Astrocyte (in vitro differentiated cells and primary cell): ENCODE data around the gene PODN.

Experiments used
- CTCF ChIP-seq: IDR thresholded peaks from 2 replicates; pipeline ENCODE4 v1.5.1; 2011; ENCODE audit warnings: low read depth, mild to moderate bottlenecking, inconsistent platforms, low read length, moderate library complexity; ENCODE audit not compliant: insufficient read depth
- EZH2 ChIP-seq: IDR thresholded peaks from 2 replicates; pipeline ENCODE4 v1.6.1; 2012; ENCODE audit warnings: mild to moderate bottlenecking, low read length, inconsistent platforms; ENCODE audit not compliant: insufficient read depth

GRCh38 chr1:53128401-53128800 lies 66.4 kb downstream of the PODN start:
- TF ChIP-seq CTCF (no peak), EZH2 (no peak)
